GM18526 (cell line): ENCODE results near the gene ARID3C.

Source experiments
- POLR2A ChIP-seq: IDR thresholded peaks from 3 replicates; pipeline ENCODE4 v1.6.1; 2011; ENCODE audit not compliant: insufficient read length; ENCODE audit errors: extremely low read depth

ARID3C gene

DNA sequence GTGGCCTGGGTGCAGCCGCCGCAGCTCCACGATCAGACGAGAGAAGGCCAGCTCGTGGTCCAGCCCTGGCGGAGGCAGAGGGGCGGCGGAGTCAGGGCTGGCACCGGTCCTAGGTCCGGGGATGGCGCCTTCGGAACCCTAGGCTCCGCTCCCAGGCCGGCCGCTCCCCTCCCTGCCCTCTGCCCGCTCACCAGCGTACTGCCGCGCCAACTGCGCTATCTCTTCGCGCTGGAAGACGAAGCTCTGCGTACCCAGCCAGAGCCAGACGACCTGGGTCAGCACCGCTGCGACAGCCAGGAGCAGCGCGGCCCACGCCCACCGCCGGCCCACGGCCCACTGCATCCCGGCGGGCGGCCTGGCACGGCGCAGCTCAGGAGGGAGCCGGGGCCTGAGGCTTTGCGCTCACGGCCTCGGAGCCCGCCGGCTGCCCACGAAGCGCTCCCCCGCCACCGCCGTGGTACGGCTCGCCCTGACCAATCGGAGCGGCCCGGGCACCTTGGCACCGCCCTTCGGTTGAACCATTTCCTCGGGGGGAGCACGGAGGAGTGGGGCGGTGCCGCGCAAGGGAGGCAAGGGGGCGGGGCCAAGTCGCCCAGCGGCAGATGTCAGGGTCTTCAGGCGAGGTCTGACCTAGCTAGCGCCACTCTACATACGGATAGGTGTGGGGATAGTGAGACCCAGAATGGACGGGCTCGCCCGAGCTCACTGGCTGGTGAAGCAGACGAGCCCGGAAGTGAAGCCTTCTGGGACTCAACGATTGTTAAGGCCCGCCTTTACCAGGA lies 8.7 kb upstream of the ARID3C start, which contains the start of gene SIGMAR1:
TSS of gene SIGMAR1 (minus strand) at position 432 of the 782 bp plus-strand sequence. CDS start at position 342, 90 bp downstream.
- peak; percentile 70 for TF ChIP-seq POLR2A

DNA sequence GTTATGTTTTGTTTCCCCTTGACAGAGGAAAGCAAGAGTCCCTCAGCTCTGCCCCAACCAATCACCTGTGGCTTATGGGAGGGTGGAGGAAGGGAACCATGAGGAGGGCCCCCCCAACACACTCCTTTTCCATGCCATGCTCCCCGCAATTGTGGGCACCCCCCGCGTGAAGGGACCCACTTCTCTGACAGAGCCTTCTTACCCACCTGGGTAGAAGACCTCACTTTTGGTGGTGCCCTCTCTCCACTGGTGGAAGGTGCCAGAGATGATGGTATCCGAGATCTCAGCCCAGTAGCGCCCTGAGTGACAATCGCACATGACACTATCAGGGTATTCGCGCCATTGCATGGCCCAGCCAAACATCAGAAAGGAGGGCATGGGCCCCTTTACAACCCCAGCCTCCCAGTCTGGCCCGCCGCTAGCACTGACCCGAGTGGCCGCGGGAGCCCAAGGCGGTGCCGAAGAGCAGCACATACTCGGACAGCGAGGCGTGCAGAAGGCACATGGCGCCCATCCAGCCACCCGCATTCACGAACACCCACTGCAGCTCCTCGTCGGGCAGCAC lies 8.0 kb upstream of the ARID3C start:
- TF ChIP-seq POLR2A, result no peak

GRCh38 chr9:34635556-34635955 lies 6.7 kb upstream of the ARID3C start:
- TF ChIP-seq POLR2A, result no peak

DNA sequence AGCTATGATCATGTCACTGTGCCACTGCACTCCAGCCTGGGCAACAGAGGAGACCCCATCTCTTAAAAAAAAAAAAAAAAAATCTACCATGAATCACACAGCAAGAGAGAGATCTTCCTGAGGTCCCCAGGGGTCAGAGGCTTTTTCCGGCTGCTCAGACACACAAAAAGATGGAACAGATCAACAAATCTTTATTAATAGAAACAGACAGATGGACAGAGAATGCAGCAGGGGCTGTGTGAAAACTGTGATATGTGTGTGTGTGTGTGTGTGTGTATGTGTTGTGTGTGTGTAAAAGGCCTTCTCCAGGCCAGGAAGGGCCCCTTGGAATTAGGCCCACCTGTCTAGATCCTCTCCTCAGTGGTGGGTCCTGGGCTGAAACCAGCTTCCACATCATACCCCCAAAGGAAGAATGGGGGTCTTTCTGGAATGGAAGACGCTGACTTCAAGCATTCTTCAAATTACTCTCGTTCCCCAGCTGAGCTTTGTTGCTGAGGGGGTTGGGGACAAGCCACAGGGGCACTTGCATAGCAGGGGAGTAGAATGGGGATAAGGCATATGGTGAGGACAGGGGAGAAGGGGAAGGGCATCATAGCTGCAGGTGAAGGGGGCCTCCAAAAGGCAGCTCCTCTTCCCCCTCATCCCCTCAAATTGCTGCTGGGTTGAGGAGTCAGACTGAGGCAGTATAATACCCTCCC lies 5.8 kb upstream of the ARID3C start:
- TF ChIP-seq POLR2A, result no peak

GRCh38 chr9:34633851-34634550 lies 5.1 kb upstream of the ARID3C start:
- TF ChIP-seq POLR2A, result no peak

DNA sequence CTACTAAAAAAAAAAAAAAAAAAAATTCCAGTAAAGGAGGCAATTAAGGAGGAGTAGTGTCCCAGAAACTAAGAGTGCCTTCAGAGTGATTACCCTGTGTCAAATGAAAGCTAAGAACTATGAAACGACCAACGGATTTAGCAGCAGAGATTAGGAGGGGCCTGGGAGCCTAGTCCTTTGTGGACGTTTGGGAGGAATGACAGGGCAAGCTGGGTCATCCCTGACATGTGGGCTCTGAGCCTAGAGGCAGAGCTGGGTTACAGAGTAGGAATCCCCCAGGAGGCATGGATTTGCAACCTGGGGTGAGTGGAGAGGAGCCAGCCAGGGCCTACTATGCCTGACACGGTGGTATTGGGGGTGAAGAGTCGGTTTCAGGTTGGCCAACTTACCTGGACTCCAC lies 4.3 kb upstream of the ARID3C start:
- no peak for TF ChIP-seq POLR2A

- no peak for TF ChIP-seq POLR2A
These were observed 1.7 kb upstream of the ARID3C start for GRCh38 chr9:34630402-34631154.

DNA sequence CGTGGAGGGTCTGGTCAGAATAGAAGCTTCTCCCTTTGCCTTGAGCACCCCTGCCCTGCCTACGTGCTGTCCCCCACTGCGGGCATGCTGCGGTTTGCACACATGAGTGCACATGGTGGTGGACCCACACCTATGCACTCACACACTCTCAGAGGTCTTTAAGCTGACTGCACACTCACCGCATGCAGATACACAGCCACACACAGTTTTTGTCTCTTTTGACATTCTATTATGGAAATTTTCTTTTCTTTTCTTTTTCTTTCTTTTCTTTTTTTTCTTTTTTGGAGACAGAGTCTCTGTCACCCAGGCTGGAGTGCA lies 584 bp upstream of the ARID3C start:
- no peak for TF ChIP-seq POLR2A

GRCh38 chr9:34627716-34628655 lies 880 bp downstream of the ARID3C start:
- no peak for TF ChIP-seq POLR2A

DNA sequence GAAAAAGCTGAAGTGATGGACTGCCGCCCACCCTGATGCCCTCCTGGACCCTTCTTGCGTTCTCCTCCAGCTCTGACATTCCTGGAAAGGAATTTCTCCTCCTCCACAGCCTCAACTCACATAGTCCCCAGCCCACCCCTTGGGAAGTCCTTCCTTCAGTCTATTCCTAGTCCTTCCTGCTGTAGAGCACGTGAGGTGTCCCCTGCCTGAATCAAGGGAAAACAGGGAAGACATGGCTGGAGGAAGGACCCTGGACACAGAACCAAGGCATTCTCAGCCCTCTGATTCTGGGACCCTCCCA lies 3.7 kb downstream of the ARID3C start:
- TF ChIP-seq POLR2A, result no peak

- TF ChIP-seq POLR2A, result no peak
These were observed 4.2 kb downstream of the ARID3C start for GRCh38 chr9:34624475-34625185.

GRCh38 chr9:34623374-34624235 lies 5.3 kb downstream of the ARID3C start:
- no peak for TF ChIP-seq POLR2A

DNA sequence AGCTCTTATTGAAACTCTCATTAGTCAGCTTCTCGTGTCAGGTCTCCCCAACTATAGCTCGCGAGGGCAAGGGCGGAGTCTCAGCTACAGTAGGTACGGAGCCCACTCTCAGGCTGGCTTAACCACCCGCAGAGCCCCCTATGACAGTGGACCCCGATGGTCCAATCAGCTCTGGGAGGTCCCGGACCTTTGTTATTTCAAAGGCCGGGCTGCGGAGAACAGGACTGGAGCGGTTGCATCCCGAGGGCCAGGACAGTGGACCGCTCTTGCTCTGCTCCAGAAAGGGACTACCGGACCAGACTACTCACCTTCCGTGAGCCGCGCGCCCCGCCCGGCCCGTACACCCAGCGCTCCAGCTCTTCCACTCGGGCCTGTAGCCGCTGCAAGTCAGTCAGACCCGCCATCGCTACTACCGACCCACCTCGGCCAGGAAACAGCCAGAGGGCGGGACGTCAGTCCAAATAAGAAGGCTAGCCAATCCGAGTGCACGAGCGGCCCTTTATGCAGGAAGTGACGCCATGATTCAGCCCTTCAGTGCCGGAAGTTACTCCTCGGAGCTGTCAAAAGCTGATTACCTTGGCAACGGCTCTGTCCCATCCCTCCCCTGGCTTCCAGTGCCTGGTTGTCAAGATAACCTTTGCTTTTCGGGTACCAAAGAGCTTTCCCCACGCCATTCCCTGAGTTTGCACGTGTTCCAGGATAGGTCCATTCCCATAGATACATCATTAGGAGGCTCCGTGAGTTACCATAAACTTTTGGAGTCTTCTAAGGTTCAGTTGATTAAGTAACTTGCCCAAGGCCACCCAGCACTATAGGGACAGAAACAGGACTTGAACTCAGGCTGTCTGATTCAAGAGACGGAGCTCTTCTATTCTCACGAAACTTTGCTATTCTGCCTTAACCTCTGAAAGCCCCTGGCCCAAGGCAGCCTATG lies 8.5 kb downstream of the ARID3C start, which contains the start of gene DCTN3:
TSS of gene DCTN3 (minus strand) at position 435 of the 934 bp plus-strand sequence. CDS start at position 404, 31 bp downstream.
- TF ChIP-seq POLR2A, result peak; percentile 71
